Endothelial cell of umbilical vein (primary cell): ENCODE data around the gene PFDN6. TPM values are rescaled to one million over a fixed set of nuclear protein-coding genes. Genes with fewer than 3 reads are reported as not detected.
A peak's percentile ranks its signal among the peaks of the same experiment; 100 is the strongest.

Experiments
- BruUV-seq: library from RNA; stranded (reverse); fragments of 400-500 nt; replicated peaks from 2 replicates; lab custom pipeline; 2021; lab: Mats Ljungman, UMichigan
- CTCF ChIA-PET: fragments of 300-600, 350-600 bp; sonication (Branson Sonifier 250); formaldehyde crosslinking; loops from one replicate; lab custom pipeline; 2021; ENCODE audit warnings: antibody characterized with exemption, inconsistent platforms; lab: Charles Lee
- POLR2A ChIA-PET: fragments of 300-600, 350-600 bp; sonication (Branson Sonifier 250); formaldehyde crosslinking; loops from one replicate; lab custom pipeline; 2021; ENCODE audit warnings: antibody characterized with exemption, inconsistent platforms; lab: Charles Lee
- DNase-seq: peaks from one replicate; pipeline ENCODE4 v3.0.0-alpha.2; 2011; ENCODE audit warnings: low read depth, low spot score
- FAIRE-seq: peaks from 2 replicates; lab custom pipeline; 2011; peaks lifted over from hg19 to GRCh38; lab: Jason Lieb, UNC
- H2AFZ ChIP-seq: 2 replicates; pipeline ENCODE4 v1.6.0; 2012; ENCODE audit warnings: low read depth, low read length, control low read depth, inconsistent platforms
- H3K27ac ChIP-seq: 2 replicates; pipeline ENCODE4 v1.5.1; 2011; ENCODE audit warnings: low read depth, mild to moderate bottlenecking, control low read depth, low read length, moderate library complexity; ENCODE audit not compliant: insufficient read depth
- H3K27me3 ChIP-seq, 2 experiments: 2 replicates each; pipeline versions ENCODE4 v1.6.0 to v1.6.1; 2011; ENCODE audit warnings: low read length in 2 of 2, mixed read lengths in 1 of 2; ENCODE audit not compliant: control insufficient read depth in 2 of 2, insufficient read depth in 2 of 2
- H3K36me3 ChIP-seq, 2 experiments: 2 replicates in 1 of 2; 3 replicates in 1 of 2; pipeline ENCODE4 v1.5.1; 2011; ENCODE audit warnings: low read length in 2 of 2, mild to moderate bottlenecking in 1 of 2, moderate library complexity in 1 of 2; ENCODE audit not compliant: control insufficient read depth in 2 of 2, insufficient read depth in 2 of 2; ENCODE audit errors: extremely low read depth in 1 of 2
- H3K4me1 ChIP-seq: 3 replicates; pipeline ENCODE4 v1.5.1; 2011; ENCODE audit warnings: mild to moderate bottlenecking, low read length; ENCODE audit not compliant: control insufficient read depth, insufficient read depth; ENCODE audit errors: extremely low read depth
- H3K4me2 ChIP-seq: 2 replicates; pipeline ENCODE4 v1.6.1; 2011; ENCODE audit warnings: low read length, control low read depth, mixed read lengths; ENCODE audit not compliant: insufficient read depth
- H3K4me3 ChIP-seq, 3 experiments: fragments of 200-600 bp in 1 of 3; sonication (generic), shearing (Covaris generic) in 1 of 3; replicated peaks in 1 of 3; 2 replicates each; pipeline ENCODE4 v1.5.1; 2011 to 2016; ENCODE audit warnings: control low read depth in 3 of 3, low read length in 3 of 3, mild to moderate bottlenecking in 2 of 3, inconsistent platforms in 1 of 3, low read depth in 1 of 3, moderate library complexity in 1 of 3; ENCODE audit not compliant: insufficient read depth in 1 of 3
- H3K79me2 ChIP-seq: 2 replicates; pipeline ENCODE4 v1.6.0; 2012; ENCODE audit warnings: low read length, inconsistent platforms; ENCODE audit not compliant: control insufficient read depth, insufficient read depth
- H3K9ac ChIP-seq: replicated peaks from 2 replicates; pipeline ENCODE3; 2011; ENCODE audit warnings: low read length, control low read depth; ENCODE audit not compliant: insufficient read depth; ENCODE audit errors: extremely low read depth
- H3K9me1 ChIP-seq: replicated peaks from 3 replicates; pipeline ENCODE4 v1.6.0; 2011; ENCODE audit warnings: mild to moderate bottlenecking, low read length; ENCODE audit not compliant: control insufficient read depth, insufficient read depth; ENCODE audit errors: extremely low read depth
- H3K9me3 ChIP-seq: replicated peaks from 2 replicates; pipeline ENCODE4 v1.5.1; 2012; ENCODE audit warnings: low read length, inconsistent platforms; ENCODE audit not compliant: control insufficient read depth, insufficient read depth
- H4K20me1 ChIP-seq: replicated peaks from 2 replicates; pipeline ENCODE3; 2011; ENCODE audit warnings: mild to moderate bottlenecking, low read length; ENCODE audit not compliant: control insufficient read depth, insufficient read depth; ENCODE audit errors: extremely low read depth
- CTCF ChIP-seq, 2 donors: IDR thresholded peaks; 1 replicate in 1 of 2; 2 replicates in 1 of 2; pipeline ENCODE4 v1.5.1; 2011; ENCODE audit warnings: low read length in 2 of 2, mild to moderate bottlenecking in 2 of 2, moderate library complexity in 2 of 2, control low read depth in 1 of 2, inconsistent platforms in 1 of 2, low read depth in 1 of 2; ENCODE audit not compliant: insufficient read depth in 1 of 2; ENCODE audit errors: extremely low read depth in 1 of 2
- EZH2 ChIP-seq: IDR thresholded peaks from 2 replicates; pipeline ENCODE4 v1.6.1; 2012; ENCODE audit warnings: borderline replicate concordance, low read depth, mild to moderate bottlenecking, moderate library complexity, low read length, inconsistent platforms; ENCODE audit not compliant: severe bottlenecking
- FOS ChIP-seq: IDR thresholded peaks from 2 replicates; pipeline ENCODE4 v1.6.1; 2011; ENCODE audit warnings: mild to moderate bottlenecking, low read length, moderate library complexity, borderline replicate concordance; ENCODE audit not compliant: insufficient read depth
- GATA2 ChIP-seq: IDR thresholded peaks from 2 replicates; pipeline ENCODE4 v1.7.0; 2011; ENCODE audit warnings: low read depth, mild to moderate bottlenecking, moderate library complexity, mixed read lengths, low read length; ENCODE audit not compliant: insufficient read length, insufficient read depth
- JUN ChIP-seq: IDR thresholded peaks from 2 replicates; pipeline ENCODE4 v1.6.1; 2011; ENCODE audit warnings: borderline replicate concordance, low read depth; ENCODE audit not compliant: insufficient read length, insufficient read depth
- MAX ChIP-seq: IDR thresholded peaks from 2 replicates; pipeline ENCODE4 v1.6.1; 2011; ENCODE audit not compliant: insufficient read depth, insufficient read length
- MYC ChIP-seq: IDR thresholded peaks from one replicate; pipeline ENCODE4 v1.6.1; 2011; ENCODE audit warnings: mild to moderate bottlenecking, low read depth, low read length
- POLR2A ChIP-seq: IDR thresholded peaks from 2 replicates; pipeline ENCODE4 v1.6.1; 2012; ENCODE audit warnings: low read depth, mild to moderate bottlenecking, control low read depth, low read length
- POLR2AphosphoS5 ChIP-seq: IDR thresholded peaks from 2 replicates; pipeline ENCODE4 v1.6.1; 2012; ENCODE audit warnings: low read depth, mild to moderate bottlenecking, control low read depth, low read length, moderate library complexity; ENCODE audit not compliant: insufficient read depth
- dilution Hi-C: fragments of 300-500 bp; cut with MboI; formaldehyde crosslinking; loops from one replicate; pipeline ENCODE4 v1.15.0; 2019; ENCODE audit warnings: low sequenced_read_pairs; ENCODE audit not compliant: extremely low pct_ligation_motif_present
- intact Hi-C: fragments of 100-400 bp; cut with micrococcal nuclease; formaldehyde crosslinking; loops from one replicate; pipeline ENCODE4 v1.10.0; 2022
- polyA plus RNA-seq, 4 experiments: library from polyadenylated mRNA; depleted of rRNA in 3 of 4; stranded (reverse) in 3 of 4; unstranded in 1 of 4; fragments of >200 nt; gene quantifications; 2 replicates each; pipeline versions ENCODE4 v1.2.1 to v1.2.3, GENCODE V29; 2011 to 2012; ENCODE audit warnings: missing spikeins in 1 of 4
- total RNA-seq: library from RNA; stranded (reverse); gene quantifications from 2 replicates; pipeline ENCODE4 v1.2.3, GENCODE V29; 2021

Gene PFDN6
- total and polyA plus RNA-seq, 2 donors (not counting 3 experiments of a cell fraction or from before 2014, with no cell fraction given), result 31.0 to 63.5 TPM

GRCh38 chr6:33321227-33321626 is 31.8 kb downstream of the PFDN6 start:
- no peak for TF ChIP-seq CTCF (IDR thresholded peaks at IDR 0.05; ENCODE audit: extremely low read depth in 1 of 2, insufficient read depth in 1 of 2, low read depth in 1 of 2, low read length in 2 of 2)
- no peak for TF ChIP-seq FOS
- no peak for TF ChIP-seq GATA2
- TF ChIP-seq MYC, result no peak
- TF ChIP-seq JUN, result no peak
- no peak for TF ChIP-seq POLR2AphosphoS5
- TF ChIP-seq POLR2A, result no peak
- TF ChIP-seq EZH2, result no peak
- TF ChIP-seq MAX, result no peak
- ChIA-PET POLR2A (no interaction called here), CTCF (no interaction called here)
- H3K9me1 ChIP-seq, result no peaks in the 10 kb centered on the region
- H3K27ac ChIP-seq, result peak overlapping the region; percentile 76
- H4K20me1 ChIP-seq, result no peaks in the 10 kb centered on the region
- peaks cover 53% of the 10 kb centered on the region for H3K4me1 ChIP-seq
- intact Hi-C loops (no loop called here), dilution Hi-C loops (no loop called here)
- BruUV-seq, result TSS peak; percentile 16
- H3K36me3 ChIP-seq, result peaks cover 5 to 22% of the 10 kb centered on the region in 2 experiments
- no peak for DNase-seq
- no peaks in the 10 kb centered on the region for H3K27me3 ChIP-seq
- H3K4me2 ChIP-seq, result peak overlapping the region; percentile 54
- H3K9me3 ChIP-seq, result no peaks in the 10 kb centered on the region
- H3K4me3 ChIP-seq, result no peak overlapping the region
- no peak overlapping the region for H2AFZ ChIP-seq
- no peak for FAIRE-seq
- no peak overlapping the region for H3K9ac ChIP-seq
- H3K79me2 ChIP-seq, result peaks cover 37% of the 10 kb centered on the region
